Parathyroid adenoma (tissue), 2 donors: ENCODE data around the gene ERICH2.

ENCODE experiments used
- H2AFZ ChIP-seq: fragments of 300-600 bp; sonication (generic); one replicate; pipeline ENCODE4 v1.7.0; 2017; ENCODE audit warnings: antibody characterized with exemption, mild to moderate bottlenecking
- H3K27ac ChIP-seq: fragments of 300-600 bp; sonication (generic); one replicate; pipeline ENCODE4 v1.7.0; 2017
- H3K27me3 ChIP-seq: fragments of 300-600 bp; sonication (generic); one replicate; pipeline ENCODE4 v1.7.0; 2017; ENCODE audit warnings: low read length; ENCODE audit not compliant: control insufficient read depth, insufficient read depth
- H3K36me3 ChIP-seq: fragments of 300-600 bp; sonication (generic); one replicate; pipeline ENCODE4 v1.7.0; 2017; ENCODE audit warnings: low read length; ENCODE audit not compliant: control insufficient read depth, insufficient read depth
- H3K4me1 ChIP-seq: fragments of 300-600 bp; sonication (generic); one replicate; pipeline ENCODE4 v1.7.0; 2017; ENCODE audit warnings: control low read depth
- H3K4me2 ChIP-seq: fragments of 300-600 bp; sonication (generic); one replicate; pipeline ENCODE4 v1.7.0; 2017; ENCODE audit warnings: low read length
- H3K4me3 ChIP-seq: fragments of 300-600 bp; sonication (generic); one replicate; pipeline ENCODE4 v1.7.0; 2017; ENCODE audit warnings: low read depth, low read length
- H3K79me2 ChIP-seq: fragments of 300-600 bp; sonication (generic); one replicate; pipeline ENCODE4 v1.7.0; 2017; ENCODE audit warnings: control low read depth
- H3K9ac ChIP-seq: fragments of 300-600 bp; sonication (generic); one replicate; pipeline ENCODE4 v1.7.0; 2017; ENCODE audit warnings: mild to moderate bottlenecking
- H3K9me3 ChIP-seq: fragments of 300-600 bp; sonication (generic); one replicate; pipeline ENCODE4 v1.7.0; 2017; ENCODE audit warnings: low read length; ENCODE audit not compliant: control insufficient read depth
- CTCF ChIP-seq: fragments of 300-600 bp; sonication (generic); IDR thresholded peaks from one replicate; pipeline ENCODE4 v1.7.0; 2017; ENCODE audit warnings: antibody characterized with exemption, mild to moderate bottlenecking
- donor health status: primary hyperparathyroidism.

Gene ERICH2

GRCh38 chr2:170770008-170770605 lies at the start of gene ERICH2:
Gene ERICH2, plus strand, starts transcription at chr2:170770378. Its CDS starts 304 bp downstream, at chr2:170770682.
- H2AFZ ChIP-seq = peak within 1 kb of the TSS; percentile 98
- peak within 1 kb of the TSS; percentile 98 for H3K4me2 ChIP-seq
- no peaks in the 10 kb centered on the region for H3K4me1 ChIP-seq
- peak within 1 kb of the TSS; percentile 89 for H3K27ac ChIP-seq
- H3K4me3 ChIP-seq = peak within 1 kb of the TSS; percentile 99
- no peaks in the 10 kb centered on the region for H3K27me3 ChIP-seq
- H3K79me2 ChIP-seq = no peaks in the 10 kb centered on the region
- TF ChIP-seq CTCF = peak; percentile 22
- no peaks in the 10 kb centered on the region for H3K9me3 ChIP-seq
- peak within 1 kb of the TSS; percentile 88 for H3K9ac ChIP-seq
- no peaks in the 10 kb centered on the region for H3K36me3 ChIP-seq

- no peak overlapping the region for H3K9ac ChIP-seq
- H3K79me2 ChIP-seq = no peaks in the 10 kb centered on the region
- no peaks in the 10 kb centered on the region for H3K9me3 ChIP-seq
- H3K27ac ChIP-seq = no peak overlapping the region
- TF ChIP-seq CTCF = no peak
- H3K36me3 ChIP-seq = no peaks in the 10 kb centered on the region
- H3K4me1 ChIP-seq = no peaks in the 10 kb centered on the region
- no peak overlapping the region for H3K4me3 ChIP-seq
- no peaks in the 10 kb centered on the region for H3K27me3 ChIP-seq
- H3K4me2 ChIP-seq = no peak overlapping the region
- no peak overlapping the region for H2AFZ ChIP-seq
These were observed 48.5 kb upstream of the ERICH2 start for GRCh38 chr2:170721678-170722077.

GRCh38 chr2:170722301-170722700 lies 47.9 kb upstream of the ERICH2 start:
- no peaks in the 10 kb centered on the region for H3K4me1 ChIP-seq
- H3K4me2 ChIP-seq = no peak overlapping the region
- no peaks in the 10 kb centered on the region for H3K36me3 ChIP-seq
- no peak overlapping the region for H3K27ac ChIP-seq
- H3K27me3 ChIP-seq = no peaks in the 10 kb centered on the region
- no peaks in the 10 kb centered on the region for H3K9me3 ChIP-seq
- H3K79me2 ChIP-seq = no peaks in the 10 kb centered on the region
- TF ChIP-seq CTCF = no peak
- no peak overlapping the region for H2AFZ ChIP-seq
- no peak overlapping the region for H3K4me3 ChIP-seq
- H3K9ac ChIP-seq = no peak overlapping the region

- no peaks in the 10 kb centered on the region for H3K79me2 ChIP-seq
- no peak overlapping the region for H3K4me2 ChIP-seq
- no peaks in the 10 kb centered on the region for H3K4me1 ChIP-seq
- no peak overlapping the region for H3K4me3 ChIP-seq
- H3K9ac ChIP-seq = no peak overlapping the region
- no peaks in the 10 kb centered on the region for H3K27me3 ChIP-seq
- no peak overlapping the region for H2AFZ ChIP-seq
- no peaks in the 10 kb centered on the region for H3K9me3 ChIP-seq
- H3K36me3 ChIP-seq = no peaks in the 10 kb centered on the region
- no peak overlapping the region for H3K27ac ChIP-seq
- TF ChIP-seq CTCF = no peak
These were observed 46.7 kb upstream of the ERICH2 start for GRCh38 chr2:170723446-170723958.
